ENCODE measurements around the gene NPRL2. TPM values are rescaled to one million over a fixed set of nuclear protein-coding genes. Genes with fewer than 3 reads are reported as not detected.
A peak's percentile ranks its signal among the peaks of the same experiment; 100 is the strongest.

NPRL2 gene
- total RNA-seq, 1 experiment from 2014 or later = 20.6 TPM

- TF ChIP-seq ARID4B (CRISPR knock-in tag; IDR thresholded peaks at IDR 0.05; ENCODE audit: borderline replicate concordance) (peak; percentile 92; the same call in 1 of the 2 replicates), SMAD3 (CRISPR knock-in tag; IDR thresholded peaks at IDR 0.05; ENCODE audit: borderline replicate concordance) (peak; percentile 74; the same call in 1 of the 2 replicates), TP53 (CRISPR knock-in tag; IDR thresholded peaks at IDR 0.05) (no peak; the same call in 1 of the 2 replicates), ZBTB21 (CRISPR knock-in tag; IDR thresholded peaks at IDR 0.05; ENCODE audit: borderline replicate concordance) (peak; percentile 81; the same call in 1 of the 2 replicates), ETV6 (CRISPR knock-in tag; IDR thresholded peaks at IDR 0.05) (peak; percentile 65; the same call in 1 of the 2 replicates), GABPB1 (CRISPR knock-in tag; IDR thresholded peaks at IDR 0.05) (peak; percentile 50; the same call in 1 of the 2 replicates), ZNF232 (CRISPR knock-in tag; IDR thresholded peaks at IDR 0.05) (peak; percentile 88; the same call in 1 of the 2 replicates), ZNF138 (CRISPR knock-in tag; conservative IDR thresholded peaks at IDR 0.05) (peak; percentile 90), SP1 (CRISPR knock-in tag; conservative IDR thresholded peaks at IDR 0.05) (peak; percentile 79; the same call in 1 of the 2 replicates), CREM (CRISPR knock-in tag; IDR thresholded peaks at IDR 0.05) (peak; percentile 69), NFYB (CRISPR knock-in tag; conservative IDR thresholded peaks at IDR 0.05; ENCODE audit: low read depth) (peak; percentile 39), CREB1 (CRISPR knock-in tag; IDR thresholded peaks at IDR 0.05) (no peak; the same call in 1 of the 2 replicates), TCF7 (CRISPR knock-in tag; IDR thresholded peaks at IDR 0.05; ENCODE audit: low read depth) (peak; percentile 14; the same call in 1 of the 2 replicates)
- TF ChIP-seq, protein P1, sequence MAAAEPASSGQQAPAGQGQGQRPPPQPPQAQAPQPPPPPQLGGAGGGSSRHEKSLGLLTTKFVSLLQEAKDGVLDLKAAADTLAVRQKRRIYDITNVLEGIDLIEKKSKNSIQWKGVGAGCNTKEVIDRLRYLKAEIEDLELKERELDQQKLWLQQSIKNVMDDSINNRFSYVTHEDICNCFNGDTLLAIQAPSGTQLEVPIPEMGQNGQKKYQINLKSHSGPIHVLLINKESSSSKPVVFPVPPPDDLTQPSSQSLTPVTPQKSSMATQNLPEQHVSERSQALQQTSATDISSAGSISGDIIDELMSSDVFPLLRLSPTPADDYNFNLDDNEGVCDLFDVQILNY (CRISPR knock-in tag; IDR thresholded peaks at IDR 0.05) = peak; percentile 64; the same call in 1 of the 2 replicates
- TF ChIP-seq, protein P2, sequence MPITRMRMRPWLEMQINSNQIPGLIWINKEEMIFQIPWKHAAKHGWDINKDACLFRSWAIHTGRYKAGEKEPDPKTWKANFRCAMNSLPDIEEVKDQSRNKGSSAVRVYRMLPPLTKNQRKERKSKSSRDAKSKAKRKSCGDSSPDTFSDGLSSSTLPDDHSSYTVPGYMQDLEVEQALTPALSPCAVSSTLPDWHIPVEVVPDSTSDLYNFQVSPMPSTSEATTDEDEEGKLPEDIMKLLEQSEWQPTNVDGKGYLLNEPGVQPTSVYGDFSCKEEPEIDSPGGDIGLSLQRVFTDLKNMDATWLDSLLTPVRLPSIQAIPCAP (CRISPR knock-in tag; IDR thresholded peaks at IDR 0.05) = peak; percentile 58; the same call in 1 of the 2 replicates
- TF ChIP-seq, protein P3, sequence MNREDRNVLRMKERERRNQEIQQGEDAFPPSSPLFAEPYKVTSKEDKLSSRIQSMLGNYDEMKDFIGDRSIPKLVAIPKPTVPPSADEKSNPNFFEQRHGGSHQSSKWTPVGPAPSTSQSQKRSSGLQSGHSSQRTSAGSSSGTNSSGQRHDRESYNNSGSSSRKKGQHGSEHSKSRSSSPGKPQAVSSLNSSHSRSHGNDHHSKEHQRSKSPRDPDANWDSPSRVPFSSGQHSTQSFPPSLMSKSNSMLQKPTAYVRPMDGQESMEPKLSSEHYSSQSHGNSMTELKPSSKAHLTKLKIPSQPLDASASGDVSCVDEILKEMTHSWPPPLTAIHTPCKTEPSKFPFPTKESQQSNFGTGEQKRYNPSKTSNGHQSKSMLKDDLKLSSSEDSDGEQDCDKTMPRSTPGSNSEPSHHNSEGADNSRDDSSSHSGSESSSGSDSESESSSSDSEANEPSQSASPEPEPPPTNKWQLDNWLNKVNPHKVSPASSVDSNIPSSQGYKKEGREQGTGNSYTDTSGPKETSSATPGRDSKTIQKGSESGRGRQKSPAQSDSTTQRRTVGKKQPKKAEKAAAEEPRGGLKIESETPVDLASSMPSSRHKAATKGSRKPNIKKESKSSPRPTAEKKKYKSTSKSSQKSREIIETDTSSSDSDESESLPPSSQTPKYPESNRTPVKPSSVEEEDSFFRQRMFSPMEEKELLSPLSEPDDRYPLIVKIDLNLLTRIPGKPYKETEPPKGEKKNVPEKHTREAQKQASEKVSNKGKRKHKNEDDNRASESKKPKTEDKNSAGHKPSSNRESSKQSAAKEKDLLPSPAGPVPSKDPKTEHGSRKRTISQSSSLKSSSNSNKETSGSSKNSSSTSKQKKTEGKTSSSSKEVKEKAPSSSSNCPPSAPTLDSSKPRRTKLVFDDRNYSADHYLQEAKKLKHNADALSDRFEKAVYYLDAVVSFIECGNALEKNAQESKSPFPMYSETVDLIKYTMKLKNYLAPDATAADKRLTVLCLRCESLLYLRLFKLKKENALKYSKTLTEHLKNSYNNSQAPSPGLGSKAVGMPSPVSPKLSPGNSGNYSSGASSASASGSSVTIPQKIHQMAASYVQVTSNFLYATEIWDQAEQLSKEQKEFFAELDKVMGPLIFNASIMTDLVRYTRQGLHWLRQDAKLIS (CRISPR knock-in tag; IDR thresholded peaks at IDR 0.05; ENCODE audit: borderline replicate concordance) = 0 out of 2 replicates have a peak, but pooled peaks have one; percentile 64
- TF ChIP-seq, protein P4, sequence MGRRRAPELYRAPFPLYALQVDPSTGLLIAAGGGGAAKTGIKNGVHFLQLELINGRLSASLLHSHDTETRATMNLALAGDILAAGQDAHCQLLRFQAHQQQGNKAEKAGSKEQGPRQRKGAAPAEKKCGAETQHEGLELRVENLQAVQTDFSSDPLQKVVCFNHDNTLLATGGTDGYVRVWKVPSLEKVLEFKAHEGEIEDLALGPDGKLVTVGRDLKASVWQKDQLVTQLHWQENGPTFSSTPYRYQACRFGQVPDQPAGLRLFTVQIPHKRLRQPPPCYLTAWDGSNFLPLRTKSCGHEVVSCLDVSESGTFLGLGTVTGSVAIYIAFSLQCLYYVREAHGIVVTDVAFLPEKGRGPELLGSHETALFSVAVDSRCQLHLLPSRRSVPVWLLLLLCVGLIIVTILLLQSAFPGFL (CRISPR knock-in tag; IDR thresholded peaks at IDR 0.05; ENCODE audit: borderline replicate concordance) = 0 out of 2 replicates have a peak, but pooled peaks have one; percentile 46
- TF ChIP-seq, protein P5, sequence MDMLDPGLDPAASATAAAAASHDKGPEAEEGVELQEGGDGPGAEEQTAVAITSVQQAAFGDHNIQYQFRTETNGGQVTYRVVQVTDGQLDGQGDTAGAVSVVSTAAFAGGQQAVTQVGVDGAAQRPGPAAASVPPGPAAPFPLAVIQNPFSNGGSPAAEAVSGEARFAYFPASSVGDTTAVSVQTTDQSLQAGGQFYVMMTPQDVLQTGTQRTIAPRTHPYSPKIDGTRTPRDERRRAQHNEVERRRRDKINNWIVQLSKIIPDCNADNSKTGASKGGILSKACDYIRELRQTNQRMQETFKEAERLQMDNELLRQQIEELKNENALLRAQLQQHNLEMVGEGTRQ (CRISPR knock-in tag; IDR thresholded peaks at IDR 0.05) = peak; percentile 41; the same call in 1 of the 2 replicates
- TF ChIP-seq, protein P6, sequence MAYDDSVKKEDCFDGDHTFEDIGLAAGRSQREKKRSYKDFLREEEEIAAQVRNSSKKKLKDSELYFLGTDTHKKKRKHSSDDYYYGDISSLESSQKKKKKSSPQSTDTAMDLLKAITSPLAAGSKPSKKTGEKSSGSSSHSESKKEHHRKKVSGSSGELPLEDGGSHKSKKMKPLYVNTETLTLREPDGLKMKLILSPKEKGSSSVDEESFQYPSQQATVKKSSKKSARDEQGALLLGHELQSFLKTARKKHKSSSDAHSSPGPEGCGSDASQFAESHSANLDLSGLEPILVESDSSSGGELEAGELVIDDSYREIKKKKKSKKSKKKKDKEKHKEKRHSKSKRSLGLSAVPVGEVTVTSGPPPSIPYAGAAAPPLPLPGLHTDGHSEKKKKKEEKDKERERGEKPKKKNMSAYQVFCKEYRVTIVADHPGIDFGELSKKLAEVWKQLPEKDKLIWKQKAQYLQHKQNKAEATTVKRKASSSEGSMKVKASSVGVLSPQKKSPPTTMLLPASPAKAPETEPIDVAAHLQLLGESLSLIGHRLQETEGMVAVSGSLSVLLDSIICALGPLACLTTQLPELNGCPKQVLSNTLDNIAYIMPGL (CRISPR knock-in tag; IDR thresholded peaks at IDR 0.05) = peak; percentile 42; the same call in 1 of the 2 replicates
Measured at GRCh38 chr3:50337175-50337861, 13.3 kb downstream of the NPRL2 start (continued).

Measured in WTC11 (cell line).